CD14-positive monocyte (primary cell): ENCODE results near the gene DPP10. TPM values are rescaled to one million over a fixed set of nuclear protein-coding genes. Genes with fewer than 3 reads are reported as not detected.

Experiments
- DNase-seq, 3 donors: peaks; one replicate each; pipeline ENCODE4 v3.0.0-alpha.2; 2011 to 2022
- H2AFZ ChIP-seq: 2 replicates; pipeline ENCODE4 v1.6.0; 2012; ENCODE audit warnings: mild to moderate bottlenecking, low read depth, low read length, inconsistent platforms; ENCODE audit not compliant: insufficient read depth, poor library complexity, severe bottlenecking
- H3K27ac ChIP-seq, 2 donors: 1 replicate in 1 of 2; 2 replicates in 1 of 2; pipeline ENCODE4 v1.5.1; 2012 to 2013; ENCODE audit warnings: low read length in 2 of 2, control low read depth in 1 of 2, inconsistent platforms in 1 of 2, low read depth in 1 of 2, mild to moderate bottlenecking in 1 of 2
- H3K27me3 ChIP-seq, 2 donors: one replicate each; pipeline versions ENCODE4 v1.6.0 to v1.6.1; 2011 to 2013; ENCODE audit warnings: low read length in 2 of 2; ENCODE audit not compliant: control insufficient read depth in 2 of 2, insufficient read depth in 2 of 2
- H3K36me3 ChIP-seq, 2 donors: replicated peaks in 1 of 2; 1 replicate in 1 of 2; 2 replicates in 1 of 2; pipeline versions ENCODE4 v1.5.1 to v1.6.1; 2012 to 2013; ENCODE audit warnings: low read length in 2 of 2, control low read depth in 1 of 2, inconsistent platforms in 1 of 2, mild to moderate bottlenecking in 1 of 2; ENCODE audit not compliant: insufficient read depth in 2 of 2, control insufficient read depth in 1 of 2
- H3K4me1 ChIP-seq, 2 donors: 1 replicate in 1 of 2; 2 replicates in 1 of 2; pipeline versions ENCODE4 v1.5.1 to v1.6.1; 2012 to 2013; ENCODE audit warnings: low read length in 2 of 2, control low read depth in 1 of 2, inconsistent platforms in 1 of 2, mild to moderate bottlenecking in 1 of 2, moderate library complexity in 1 of 2; ENCODE audit not compliant: insufficient read depth in 2 of 2, control insufficient read depth in 1 of 2
- H3K4me2 ChIP-seq: replicated peaks from 2 replicates; pipeline ENCODE3; 2012; ENCODE audit warnings: low read length, moderate library complexity, mild to moderate bottlenecking; ENCODE audit not compliant: poor library complexity, severe bottlenecking; ENCODE audit errors: extremely low read depth
- H3K4me3 ChIP-seq, 3 experiments: fragments of 200-600 bp in 1 of 3; sonication (generic) in 1 of 3; replicated peaks in 1 of 3; 1 replicate in 2 of 3; 2 replicates in 1 of 3; pipeline ENCODE4 v1.5.1; 2011 to 2013; ENCODE audit warnings: low read length in 3 of 3, mild to moderate bottlenecking in 3 of 3, control low read depth in 2 of 3, low read depth in 2 of 3, inconsistent platforms in 1 of 3, moderate library complexity in 1 of 3
- H3K79me2 ChIP-seq: 2 replicates; pipeline ENCODE4 v1.6.0; 2012; ENCODE audit warnings: mild to moderate bottlenecking, control low read depth, inconsistent platforms, low read length, moderate library complexity; ENCODE audit not compliant: insufficient read depth
- H3K9ac ChIP-seq: 2 replicates; pipeline ENCODE4 v1.6.0; 2017; ENCODE audit warnings: low read length, mild to moderate bottlenecking; ENCODE audit not compliant: insufficient read depth, poor library complexity, severe bottlenecking
- H3K9me3 ChIP-seq, 2 donors: replicated peaks in 1 of 2; 1 replicate in 1 of 2; 2 replicates in 1 of 2; pipeline versions ENCODE4 v1.5.1 to v1.6.1; 2012 to 2013; ENCODE audit warnings: low read length in 2 of 2, control low read depth in 1 of 2; ENCODE audit not compliant: control insufficient read depth in 1 of 2, insufficient read depth in 1 of 2
- H4K20me1 ChIP-seq: 2 replicates; pipeline ENCODE4 v1.6.0; 2012; ENCODE audit warnings: mild to moderate bottlenecking, low read length, control low read depth, moderate library complexity; ENCODE audit not compliant: insufficient read depth
- H3K27ac Mint-ChIP-seq, 7 donors: one replicate each; pipeline ENCODE4 v1.8.0; 2020; ENCODE audit warnings: mild to moderate bottlenecking in 7 of 7, mixed read lengths in 7 of 7, moderate library complexity in 6 of 7, inconsistent platforms in 2 of 7
- H3K27me3 Mint-ChIP-seq, 3 donors: one replicate each; pipeline ENCODE4 v1.8.0; 2021 to 2022; ENCODE audit warnings: low read depth in 3 of 3, mild to moderate bottlenecking in 3 of 3, mixed read lengths in 3 of 3, moderate library complexity in 3 of 3, inconsistent platforms in 1 of 3
- H3K36me3 Mint-ChIP-seq, 2 donors: one replicate each; pipeline ENCODE4 v1.8.0; 2020; ENCODE audit warnings: mixed read lengths in 2 of 2, inconsistent platforms in 1 of 2, mild to moderate bottlenecking in 1 of 2
- H3K4me1 Mint-ChIP-seq: one replicate; pipeline ENCODE4 v1.8.0; 2020; ENCODE audit warnings: mild to moderate bottlenecking, mixed read lengths
- H3K4me3 Mint-ChIP-seq, 2 donors: one replicate each; pipeline ENCODE4 v1.8.0; 2020; ENCODE audit warnings: mild to moderate bottlenecking in 2 of 2, mixed read lengths in 2 of 2, moderate library complexity in 1 of 2
- H3K9me3 Mint-ChIP-seq, 7 donors: one replicate each; pipeline ENCODE4 v1.8.0; 2020 to 2022; ENCODE audit warnings: mixed read lengths in 7 of 7, mild to moderate bottlenecking in 6 of 7, moderate library complexity in 6 of 7, inconsistent platforms in 2 of 7
- WGBS: methylation state at CpG from one replicate; pipeline ENCODE4 v1.1.5; 2013; ENCODE audit warnings: missing lambda C conversion rate; ENCODE audit not compliant: insufficient coverage; 5-methylcytosine and 5-hydroxymethylcytosine counted together
- intact Hi-C, 2 donors: fragments of 100-400 bp; cut with micrococcal nuclease; formaldehyde crosslinking; loops; one replicate each; pipeline versions ENCODE4 v1.15.0 to v1.15.1; 2023
- polyA plus RNA-seq, 3 donors: library from polyadenylated mRNA; depleted of rRNA in 1 of 3; unstranded in 2 of 3; stranded (reverse) in 1 of 3; fragments of 300-500 nt in 2 of 3; fragments of >200 nt in 1 of 3; fragmentation: Illumina TruSeq in 2 of 3; gene quantifications; 1 replicate in 2 of 3; 2 replicates in 1 of 3; pipeline ENCODE4 v1.2.3, GENCODE V29; 2012 to 2021
- TF ChIP-seq, protein P1 (sequence below): fragments of 200-600 bp; IDR thresholded peaks from one replicate; pipeline ENCODE4 v1.8.0; 2022; ENCODE audit warnings: antibody characterized with exemption, mild to moderate bottlenecking

DPP10 gene
- polyA plus RNA-seq, 3 donors, result not detected

DNA sequence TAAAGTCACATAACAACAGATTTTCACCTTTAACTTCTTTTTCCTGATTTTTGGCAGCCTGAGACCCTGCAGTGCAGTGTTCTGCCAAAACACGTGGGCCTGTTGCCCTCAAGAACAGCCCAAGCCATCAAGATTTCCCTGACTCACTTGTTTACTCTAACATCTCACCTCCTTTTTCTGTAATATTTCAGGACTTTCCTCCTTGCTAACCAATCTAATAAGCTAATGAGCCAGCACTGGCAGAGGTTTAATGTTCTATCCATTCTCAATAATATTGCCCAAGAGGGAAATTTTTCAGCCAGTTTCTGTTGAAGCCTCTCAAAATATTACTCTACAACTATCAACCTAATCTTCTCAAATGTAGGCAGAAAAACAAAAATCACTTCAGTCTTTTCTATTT is 635.2 kb downstream of the DPP10 start:
- Histone ChIP-seq H4K20me1 (no peaks in the 10 kb centered on the region), H3K27me3 (no peaks in the 10 kb centered on the region), H3K36me3 (no peaks in the 10 kb centered on the region), H2AFZ (no peak overlapping the region), H3K79me2 (no peaks in the 10 kb centered on the region), H3K9me3 (peaks cover 7 to 9% of the 10 kb centered on the region in 2 donors), H3K27ac (no peak overlapping the region), H3K4me1 (no peaks in the 10 kb centered on the region), H3K4me3 (no peak overlapping the region), H3K4me2 (no peak overlapping the region), H3K9ac (no peak overlapping the region)
- peaks cover 1 to 11% (median 6%) of the 10 kb centered on the region in 7 donors for H3K9me3 Mint-ChIP-seq
- no peak for DNase-seq
- no peaks in the 10 kb centered on the region for H3K4me1 Mint-ChIP-seq
- H3K27me3 Mint-ChIP-seq, result no peaks in the 10 kb centered on the region
- H3K4me3 Mint-ChIP-seq, result no peak overlapping the region
- 86% methylated on average over 1 of the region's 1 CpG for WGBS
- H3K27ac Mint-ChIP-seq, result no peak overlapping the region
- TF ChIP-seq, protein P1, sequence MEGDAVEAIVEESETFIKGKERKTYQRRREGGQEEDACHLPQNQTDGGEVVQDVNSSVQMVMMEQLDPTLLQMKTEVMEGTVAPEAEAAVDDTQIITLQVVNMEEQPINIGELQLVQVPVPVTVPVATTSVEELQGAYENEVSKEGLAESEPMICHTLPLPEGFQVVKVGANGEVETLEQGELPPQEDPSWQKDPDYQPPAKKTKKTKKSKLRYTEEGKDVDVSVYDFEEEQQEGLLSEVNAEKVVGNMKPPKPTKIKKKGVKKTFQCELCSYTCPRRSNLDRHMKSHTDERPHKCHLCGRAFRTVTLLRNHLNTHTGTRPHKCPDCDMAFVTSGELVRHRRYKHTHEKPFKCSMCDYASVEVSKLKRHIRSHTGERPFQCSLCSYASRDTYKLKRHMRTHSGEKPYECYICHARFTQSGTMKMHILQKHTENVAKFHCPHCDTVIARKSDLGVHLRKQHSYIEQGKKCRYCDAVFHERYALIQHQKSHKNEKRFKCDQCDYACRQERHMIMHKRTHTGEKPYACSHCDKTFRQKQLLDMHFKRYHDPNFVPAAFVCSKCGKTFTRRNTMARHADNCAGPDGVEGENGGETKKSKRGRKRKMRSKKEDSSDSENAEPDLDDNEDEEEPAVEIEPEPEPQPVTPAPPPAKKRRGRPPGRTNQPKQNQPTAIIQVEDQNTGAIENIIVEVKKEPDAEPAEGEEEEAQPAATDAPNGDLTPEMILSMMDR, result no peak
- H3K36me3 Mint-ChIP-seq, result no peaks in the 10 kb centered on the region
- intact Hi-C loops, result no loop called here

DNA sequence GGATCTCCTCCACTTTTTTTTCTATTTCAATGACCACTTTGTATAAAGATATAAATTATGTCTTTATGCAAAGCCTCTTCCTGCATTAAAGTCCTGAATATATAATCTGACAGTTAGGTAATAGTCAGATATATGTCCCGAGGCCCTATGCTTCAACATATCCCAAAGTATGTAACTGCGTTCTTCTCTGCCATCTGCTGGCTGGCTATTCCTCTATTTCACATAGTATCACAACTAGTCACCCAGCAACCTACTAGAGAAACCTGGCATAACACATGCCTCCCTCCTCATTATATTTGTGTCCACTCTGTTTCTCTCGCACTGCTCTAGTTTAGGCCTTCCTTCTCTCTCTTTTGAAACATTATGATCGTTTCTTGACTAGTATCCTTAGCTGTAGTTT is 640.8 kb downstream of the DPP10 start:
- Histone ChIP-seq H4K20me1 (no peaks in the 10 kb centered on the region), H2AFZ (no peak overlapping the region), H3K4me3 (no peak overlapping the region), H3K27me3 (no peaks in the 10 kb centered on the region), H3K9me3 (peaks cover 17 to 21% of the 10 kb centered on the region in 2 donors), H3K9ac (no peak overlapping the region), H3K79me2 (no peaks in the 10 kb centered on the region), H3K36me3 (no peaks in the 10 kb centered on the region), H3K27ac (no peak overlapping the region), H3K4me2 (no peak overlapping the region), H3K4me1 (no peaks in the 10 kb centered on the region)
- 80% methylated on average over 1 of the region's 4 CpGs for WGBS
- peaks cover 0 to 4% (median 0%) of the 10 kb centered on the region in 3 donors for H3K27me3 Mint-ChIP-seq
- peaks cover 2 to 8% (median 7%) of the 10 kb centered on the region in 7 donors for H3K9me3 Mint-ChIP-seq
- no peak overlapping the region for H3K4me3 Mint-ChIP-seq
- H3K4me1 Mint-ChIP-seq, result no peaks in the 10 kb centered on the region
- TF ChIP-seq, protein P1, result no peak
- no peak overlapping the region for H3K27ac Mint-ChIP-seq
- no peak for DNase-seq
- intact Hi-C loops, result no loop called here
- no peaks in the 10 kb centered on the region for H3K36me3 Mint-ChIP-seq
